ENCODE data around the gene TECPR2. TPM values are rescaled to one million over a fixed set of nuclear protein-coding genes. Genes with fewer than 3 reads are reported as not detected.
"Not testable (repeated sequence)": the region's sequence is repeated elsewhere in the genome, so short reads cannot be mapped to it uniquely, and the experiment has no call there.

Gene TECPR2
- total RNA-seq, 6 donors from 2014 or later: 16.3 to 71.2 (median 24.6) TPM

DNA sequence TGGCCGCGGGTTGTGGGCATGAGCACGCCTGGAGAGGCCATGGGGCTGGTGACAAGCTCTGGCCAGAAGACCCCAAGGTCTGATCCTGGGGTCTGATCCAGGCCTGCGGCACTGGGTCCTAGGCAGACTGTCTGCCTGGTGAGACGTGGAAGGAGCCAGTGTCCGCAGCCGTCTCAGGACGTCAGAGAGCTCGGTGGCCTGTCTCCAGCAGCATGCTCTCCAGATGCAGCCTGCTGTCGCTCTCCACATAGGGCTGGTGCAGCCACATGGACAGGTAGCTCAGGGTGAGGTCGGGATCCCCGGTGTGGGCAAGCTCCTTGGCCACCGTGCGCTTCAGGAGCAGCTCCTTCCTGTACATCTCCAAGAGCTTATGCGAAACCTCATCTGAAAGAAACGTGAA is 14.4 kb upstream of the TECPR2 start:
- no peaks in the 10 kb centered on the region for H3K9me3 ChIP-seq
- ATAC-seq (ENCODE audit: low FRiP score in 2 of 2) (no peak), DNase-seq (no peak)
- TF ChIP-seq, protein P1, sequence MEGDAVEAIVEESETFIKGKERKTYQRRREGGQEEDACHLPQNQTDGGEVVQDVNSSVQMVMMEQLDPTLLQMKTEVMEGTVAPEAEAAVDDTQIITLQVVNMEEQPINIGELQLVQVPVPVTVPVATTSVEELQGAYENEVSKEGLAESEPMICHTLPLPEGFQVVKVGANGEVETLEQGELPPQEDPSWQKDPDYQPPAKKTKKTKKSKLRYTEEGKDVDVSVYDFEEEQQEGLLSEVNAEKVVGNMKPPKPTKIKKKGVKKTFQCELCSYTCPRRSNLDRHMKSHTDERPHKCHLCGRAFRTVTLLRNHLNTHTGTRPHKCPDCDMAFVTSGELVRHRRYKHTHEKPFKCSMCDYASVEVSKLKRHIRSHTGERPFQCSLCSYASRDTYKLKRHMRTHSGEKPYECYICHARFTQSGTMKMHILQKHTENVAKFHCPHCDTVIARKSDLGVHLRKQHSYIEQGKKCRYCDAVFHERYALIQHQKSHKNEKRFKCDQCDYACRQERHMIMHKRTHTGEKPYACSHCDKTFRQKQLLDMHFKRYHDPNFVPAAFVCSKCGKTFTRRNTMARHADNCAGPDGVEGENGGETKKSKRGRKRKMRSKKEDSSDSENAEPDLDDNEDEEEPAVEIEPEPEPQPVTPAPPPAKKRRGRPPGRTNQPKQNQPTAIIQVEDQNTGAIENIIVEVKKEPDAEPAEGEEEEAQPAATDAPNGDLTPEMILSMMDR (IDR thresholded peaks at IDR 0.05): no peak
- no peak for TF ChIP-seq POLR2A (IDR thresholded peaks at IDR 0.05)
- no peak for TF ChIP-seq EP300 (IDR thresholded peaks at IDR 0.05)
- no peak for TF ChIP-seq POLR2AphosphoS5 (IDR thresholded peaks at IDR 0.05)
- no peaks in the 10 kb centered on the region for H3K27me3 ChIP-seq
- peaks cover 13 to 85% (median 62%) of the 10 kb centered on the region in 4 donors for H3K36me3 ChIP-seq
- no peak overlapping the region for H3K4me3 ChIP-seq
- no peak overlapping the region for H3K27ac ChIP-seq
- 97 to 100% methylated on average over 2 to 16 of the region's 16 CpGs for WGBS, 2 donors
- H3K4me1 ChIP-seq: peaks cover 0 to 19% (median 15%) of the 10 kb centered on the region in 4 donors

DNA sequence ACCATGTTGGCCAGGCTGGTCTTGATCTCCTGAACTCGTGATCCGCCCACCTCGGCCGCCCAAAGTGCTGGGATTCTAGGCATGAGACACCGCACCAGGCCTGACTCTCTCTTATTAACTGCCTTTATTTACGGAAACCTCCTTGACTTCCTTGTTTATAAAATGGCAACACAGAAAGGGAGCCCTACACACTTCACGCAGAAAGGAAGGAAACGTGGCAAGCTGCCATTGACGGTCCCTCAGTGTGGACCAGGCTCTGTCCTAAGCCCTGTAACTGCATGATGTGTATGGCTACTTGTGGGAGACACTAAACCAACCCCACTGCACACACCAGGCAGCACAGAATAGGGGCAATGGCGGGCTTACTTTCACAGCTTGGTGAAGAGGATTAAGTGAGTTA is 11.7 kb upstream of the TECPR2 start:
- H3K27me3 ChIP-seq: no peaks in the 10 kb centered on the region
- ATAC-seq (ENCODE audit: low FRiP score in 2 of 2): no peak
- peak in 1 of 2 donors; percentile 32 for DNase-seq
- H3K36me3 ChIP-seq: peaks cover 19 to 85% (median 60%) of the 10 kb centered on the region in 4 donors
- TF ChIP-seq POLR2AphosphoS5 (IDR thresholded peaks at IDR 0.05) (peak; percentile 66 to 71), EP300 (IDR thresholded peaks at IDR 0.05) (peak in 1 of 4 donors; percentile 40)
- TF ChIP-seq, protein P1 (IDR thresholded peaks at IDR 0.05): no peak
- 58 to 63% methylated on average over 10 of the region's 10 CpGs for WGBS, 2 donors
- peak overlapping the region; percentile 54 to 79 (median 74) for H3K27ac ChIP-seq
- peaks cover 0 to 19% (median 15%) of the 10 kb centered on the region in 4 donors for H3K4me1 ChIP-seq
- H3K9me3 ChIP-seq: no peaks in the 10 kb centered on the region
- no peak overlapping the region for H3K4me3 ChIP-seq

DNA sequence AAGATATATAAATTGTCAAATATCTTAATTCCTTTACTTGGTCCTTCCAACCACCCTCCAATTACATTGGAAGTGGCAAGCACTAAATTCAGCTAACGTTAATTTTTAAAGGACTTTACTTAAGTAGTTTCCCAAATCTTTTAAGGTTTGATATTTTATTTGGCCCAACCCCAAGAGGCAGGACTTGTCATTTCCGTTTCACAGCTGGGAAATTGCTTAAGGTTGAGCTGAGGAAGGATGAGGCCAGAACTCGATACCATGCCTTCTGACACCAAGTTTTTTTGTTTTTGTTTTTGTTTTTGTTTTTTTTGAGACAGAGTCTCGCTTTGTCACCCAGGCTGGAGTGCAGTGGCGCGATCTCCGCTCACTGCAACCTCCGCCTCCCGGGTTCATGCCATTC is 11.1 kb upstream of the TECPR2 start:
- Histone ChIP-seq H3K27ac (peak overlapping the region; percentile 57 to 79 (median 74)), H3K36me3 (peaks cover 22 to 85% (median 55%) of the 10 kb centered on the region in 4 donors), H3K4me1 (peaks cover 0 to 19% (median 15%) of the 10 kb centered on the region in 4 donors)
- not testable (repeated sequence) for H3K9me3 ChIP-seq; H3K27me3 ChIP-seq; DNase-seq; ATAC-seq (ENCODE audit: low FRiP score in 2 of 2); H3K4me3 ChIP-seq
- 68 to 73% methylated on average over 9 of the region's 9 CpGs for WGBS, 2 donors

DNA sequence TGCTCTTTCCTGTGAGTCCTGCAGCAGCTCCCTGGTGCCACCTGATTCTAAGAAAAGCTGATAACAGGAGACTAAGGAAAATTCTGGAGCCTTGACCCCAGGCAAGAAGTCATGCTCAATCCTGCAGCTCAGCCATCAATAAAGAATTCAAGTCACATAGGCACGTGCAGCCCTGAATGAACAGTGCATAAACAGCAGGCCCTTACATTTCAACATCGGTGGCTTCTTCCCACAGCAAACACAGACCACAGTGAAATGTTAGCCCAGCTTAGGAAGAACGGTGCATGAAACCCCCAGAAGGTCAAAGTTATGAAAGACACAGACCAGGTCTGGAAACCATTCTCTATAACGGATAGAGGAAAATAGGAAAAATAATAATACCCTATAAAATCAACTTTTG is 10.5 kb upstream of the TECPR2 start:
- Histone ChIP-seq H3K27me3 (no peaks in the 10 kb centered on the region), H3K27ac (peak overlapping the region; percentile 9 to 79 (median 68)), H3K4me1 (peaks cover 0 to 19% (median 15%) of the 10 kb centered on the region in 4 donors), H3K9me3 (no peaks in the 10 kb centered on the region), H3K36me3 (peaks cover 25 to 83% (median 55%) of the 10 kb centered on the region in 4 donors), H3K4me3 (no peak overlapping the region)
- DNase-seq (no peak), ATAC-seq (ENCODE audit: low FRiP score in 2 of 2) (no peak)
- 79 to 87% methylated on average over 4 of the region's 4 CpGs for WGBS, 2 donors
- TF ChIP-seq POLR2A (IDR thresholded peaks at IDR 0.05) (no peak), POLR2AphosphoS5 (IDR thresholded peaks at IDR 0.05) (no peak)

DNA sequence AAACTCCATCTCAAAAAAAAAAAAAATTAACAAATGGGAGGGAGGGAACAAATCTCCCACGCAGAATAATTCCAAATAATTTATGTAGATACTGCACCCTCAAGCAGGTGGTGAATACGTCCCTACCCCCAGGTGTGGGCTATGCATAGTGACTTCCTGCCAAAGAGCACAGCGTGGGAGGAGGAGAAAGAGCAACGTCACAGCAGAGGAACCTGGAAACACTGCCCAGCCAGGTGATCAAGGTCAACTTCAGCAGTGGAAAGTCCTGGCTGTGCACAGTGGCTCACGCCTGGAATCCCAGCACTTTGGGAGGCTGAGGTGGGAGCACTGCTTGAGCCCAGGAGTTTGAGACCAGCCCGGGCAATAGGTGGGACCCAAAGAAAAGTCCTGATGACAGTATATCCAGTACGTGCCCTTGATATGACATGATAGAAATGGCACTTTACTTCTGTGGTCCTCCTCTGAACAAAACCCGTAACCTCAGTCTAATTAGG is 9.6 kb upstream of the TECPR2 start:
- H3K36me3 ChIP-seq: peaks cover 25 to 83% (median 55%) of the 10 kb centered on the region in 4 donors
- peak overlapping the region; percentile 9 to 79 (median 68) for H3K27ac ChIP-seq
- 89 to 90% methylated on average over 8 of the region's 8 CpGs for WGBS, 2 donors
- H3K9me3 ChIP-seq: no peaks in the 10 kb centered on the region
- peaks cover 0 to 19% (median 15%) of the 10 kb centered on the region in 4 donors for H3K4me1 ChIP-seq
- TF ChIP-seq EP300 (IDR thresholded peaks at IDR 0.05) (no peak), POLR2A (IDR thresholded peaks at IDR 0.05) (no peak), POLR2AphosphoS5 (IDR thresholded peaks at IDR 0.05) (no peak)
- TF ChIP-seq, protein P1 (IDR thresholded peaks at IDR 0.05): no peak
- ATAC-seq (ENCODE audit: low FRiP score in 2 of 2): no peak
- DNase-seq: peak in 1 of 2 donors; percentile 28
- no peaks in the 10 kb centered on the region for H3K27me3 ChIP-seq
- H3K4me3 ChIP-seq: no peak overlapping the region

DNA sequence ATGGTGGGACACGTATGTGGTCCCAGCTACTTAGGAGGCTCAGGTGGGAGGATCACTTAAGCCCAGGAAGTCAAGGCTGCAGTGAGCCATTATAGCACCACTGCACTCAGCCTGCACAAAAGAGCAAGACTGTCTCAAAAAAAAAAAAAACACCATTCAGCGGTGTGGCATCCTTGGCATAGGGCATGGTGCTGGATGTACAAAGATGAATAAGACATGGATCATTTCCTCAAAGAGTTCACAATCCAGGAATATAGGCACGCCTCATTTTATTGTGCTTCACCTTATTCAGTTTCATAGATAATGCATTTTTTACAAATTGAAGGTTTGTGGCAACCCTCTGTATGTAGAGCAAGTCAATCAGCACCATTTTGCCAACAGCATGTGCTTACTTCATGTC is 6.5 kb upstream of the TECPR2 start:
- no peak for TF ChIP-seq POLR2AphosphoS5 (IDR thresholded peaks at IDR 0.05)
- peaks cover under 1 to 13% (median 9%) of the 10 kb centered on the region in 4 donors for H3K4me1 ChIP-seq
- H3K36me3 ChIP-seq: peaks cover 20 to 75% (median 52%) of the 10 kb centered on the region in 4 donors
- H3K27ac ChIP-seq: no peak overlapping the region
- H3K9me3 ChIP-seq: no peaks in the 10 kb centered on the region
- DNase-seq (no peak), ATAC-seq (ENCODE audit: low FRiP score in 2 of 2) (no peak)
- H3K27me3 ChIP-seq: no peaks in the 10 kb centered on the region
- WGBS, 2 donors: 86 to 100% methylated on average over 3 of the region's 3 CpGs
- no peak overlapping the region for H3K4me3 ChIP-seq
